Esophagus muscularis mucosa (tissue), 4 donors: ENCODE results near the gene BBC3.

Experiments
- EP300 ChIP-seq: sonication (generic); formaldehyde crosslinking; IDR thresholded peaks from one replicate; pipeline ENCODE4 v1.6.1; 2017; ENCODE audit warnings: antibody characterized with exemption
- POLR2A ChIP-seq: fragments of 450-650 bp; IDR thresholded peaks from one replicate; pipeline ENCODE4 v1.6.1; 2017; ENCODE audit warnings: antibody characterized with exemption, moderate library complexity, mild to moderate bottlenecking, low read depth
- TF ChIP-seq, protein P1 (sequence below), 3 experiments: fragments of 200-600 bp in 2 of 3; fragments of 450-650 bp in 1 of 3; sonication (generic) in 2 of 3; IDR thresholded peaks; one replicate each; pipeline ENCODE4 v1.5.1; 2017 to 2019; ENCODE audit warnings: antibody characterized with exemption in 3 of 3, mild to moderate bottlenecking in 2 of 3, moderate library complexity in 1 of 3

DNA sequence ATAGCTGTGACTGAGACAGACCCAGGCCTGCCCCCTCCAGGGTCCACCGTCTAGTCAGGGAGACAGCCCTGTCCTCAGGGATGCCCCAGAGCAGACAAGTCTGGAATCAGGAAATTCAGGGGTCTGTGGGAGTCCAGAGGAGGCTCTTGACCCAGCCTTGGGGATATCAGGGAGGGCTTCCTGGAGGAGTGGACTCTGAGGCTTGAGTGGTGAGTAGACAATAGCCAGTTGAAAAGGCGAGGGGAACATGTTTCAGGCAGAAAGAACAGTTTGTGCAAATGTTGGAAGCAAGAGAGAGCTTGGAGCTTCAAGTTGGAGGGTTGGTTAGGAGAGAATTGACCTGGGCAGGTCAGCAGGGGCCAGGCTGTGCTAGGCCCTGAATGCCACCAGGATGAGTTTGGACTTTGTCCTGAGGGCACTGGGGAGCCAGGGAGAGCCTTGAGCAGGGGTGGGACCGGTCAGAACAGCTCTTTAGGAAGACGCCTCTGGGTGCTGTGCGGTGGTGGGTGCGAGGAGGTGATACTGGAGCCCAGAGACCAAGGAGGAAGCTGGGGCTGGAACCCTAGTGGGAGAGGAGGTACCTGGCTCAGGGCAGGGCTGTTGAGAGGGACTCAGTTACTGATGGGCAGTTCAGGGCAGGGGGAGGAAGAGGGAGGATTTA is 28.0 kb upstream of the BBC3 start:
- TF ChIP-seq, protein P1, sequence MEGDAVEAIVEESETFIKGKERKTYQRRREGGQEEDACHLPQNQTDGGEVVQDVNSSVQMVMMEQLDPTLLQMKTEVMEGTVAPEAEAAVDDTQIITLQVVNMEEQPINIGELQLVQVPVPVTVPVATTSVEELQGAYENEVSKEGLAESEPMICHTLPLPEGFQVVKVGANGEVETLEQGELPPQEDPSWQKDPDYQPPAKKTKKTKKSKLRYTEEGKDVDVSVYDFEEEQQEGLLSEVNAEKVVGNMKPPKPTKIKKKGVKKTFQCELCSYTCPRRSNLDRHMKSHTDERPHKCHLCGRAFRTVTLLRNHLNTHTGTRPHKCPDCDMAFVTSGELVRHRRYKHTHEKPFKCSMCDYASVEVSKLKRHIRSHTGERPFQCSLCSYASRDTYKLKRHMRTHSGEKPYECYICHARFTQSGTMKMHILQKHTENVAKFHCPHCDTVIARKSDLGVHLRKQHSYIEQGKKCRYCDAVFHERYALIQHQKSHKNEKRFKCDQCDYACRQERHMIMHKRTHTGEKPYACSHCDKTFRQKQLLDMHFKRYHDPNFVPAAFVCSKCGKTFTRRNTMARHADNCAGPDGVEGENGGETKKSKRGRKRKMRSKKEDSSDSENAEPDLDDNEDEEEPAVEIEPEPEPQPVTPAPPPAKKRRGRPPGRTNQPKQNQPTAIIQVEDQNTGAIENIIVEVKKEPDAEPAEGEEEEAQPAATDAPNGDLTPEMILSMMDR (IDR thresholded peaks at IDR 0.05), result no peak
- no peak for TF ChIP-seq EP300
- no peak for TF ChIP-seq POLR2A
